NCI-H2171 treated with DMSO at 0.1 percent for 48 hours (cell line): ENCODE data around the gene COBL.

ENCODE experiments used
- DNase-seq: peaks from one replicate; lab custom pipeline; 2025; lab: John Stamatoyannopoulos, UW

The COBL gene

GRCh38 chr7:51275532-51275931 lies 41.1 kb downstream of the COBL start:
- DNase-seq, result no peak

- no peak for DNase-seq
These were observed 41.7 kb downstream of the COBL start for GRCh38 chr7:51274955-51275354.

- DNase-seq, result no peak
These were observed 42.6 kb downstream of the COBL start for GRCh38 chr7:51274001-51274400.

GRCh38 chr7:51273360-51273759 lies 43.2 kb downstream of the COBL start:
- DNase-seq, result no peak

- no peak for DNase-seq
These were observed 45.6 kb downstream of the COBL start for GRCh38 chr7:51270965-51271364.

GRCh38 chr7:51269911-51270310 lies 46.7 kb downstream of the COBL start:
- DNase-seq, result no peak

GRCh38 chr7:51269321-51269720 lies 47.3 kb downstream of the COBL start:
- DNase-seq, result no peak

GRCh38 chr7:51268859-51269258 lies 47.8 kb downstream of the COBL start:
- no peak for DNase-seq

- DNase-seq, result no peak
These were observed 49.4 kb downstream of the COBL start for GRCh38 chr7:51267169-51267568.

- no peak for DNase-seq
These were observed 51.3 kb downstream of the COBL start for GRCh38 chr7:51265066-51265907.

- no peak for DNase-seq
These were observed 52.8 kb downstream of the COBL start for GRCh38 chr7:51263631-51264484.

- DNase-seq, result no peak
These were observed 53.6 kb downstream of the COBL start for GRCh38 chr7:51262796-51263531.

GRCh38 chr7:51261950-51262795 lies 54.4 kb downstream of the COBL start:
- DNase-seq, result no peak

- no peak for DNase-seq
These were observed 55.3 kb downstream of the COBL start for GRCh38 chr7:51261117-51261835.

GRCh38 chr7:51260516-51260915 lies 56.1 kb downstream of the COBL start:
- DNase-seq, result no peak

- no peak for DNase-seq
These were observed 56.8 kb downstream of the COBL start for GRCh38 chr7:51259766-51260165.

GRCh38 chr7:51256916-51257315 lies 59.7 kb downstream of the COBL start:
- DNase-seq, result no peak

GRCh38 chr7:51256209-51256781 lies 60.3 kb downstream of the COBL start:
- DNase-seq, result no peak

- DNase-seq, result no peak
These were observed 60.9 kb downstream of the COBL start for GRCh38 chr7:51255536-51256208.

- no peak for DNase-seq
These were observed 61.6 kb downstream of the COBL start for GRCh38 chr7:51255036-51255435.
